Activated CD8-positive, alpha-beta memory T cell treated with anti-CD3 and anti-CD28 coated beads, Interleukin-2, amount 50 U/mL, for 24 hours (primary cell): ENCODE measurements around the gene SMIM7.

Experiments
- DNase-seq: peaks from one replicate; pipeline ENCODE4 v3.0.0-alpha.2; 2020; ENCODE audit errors: extremely low read depth

Gene SMIM7

DNA sequence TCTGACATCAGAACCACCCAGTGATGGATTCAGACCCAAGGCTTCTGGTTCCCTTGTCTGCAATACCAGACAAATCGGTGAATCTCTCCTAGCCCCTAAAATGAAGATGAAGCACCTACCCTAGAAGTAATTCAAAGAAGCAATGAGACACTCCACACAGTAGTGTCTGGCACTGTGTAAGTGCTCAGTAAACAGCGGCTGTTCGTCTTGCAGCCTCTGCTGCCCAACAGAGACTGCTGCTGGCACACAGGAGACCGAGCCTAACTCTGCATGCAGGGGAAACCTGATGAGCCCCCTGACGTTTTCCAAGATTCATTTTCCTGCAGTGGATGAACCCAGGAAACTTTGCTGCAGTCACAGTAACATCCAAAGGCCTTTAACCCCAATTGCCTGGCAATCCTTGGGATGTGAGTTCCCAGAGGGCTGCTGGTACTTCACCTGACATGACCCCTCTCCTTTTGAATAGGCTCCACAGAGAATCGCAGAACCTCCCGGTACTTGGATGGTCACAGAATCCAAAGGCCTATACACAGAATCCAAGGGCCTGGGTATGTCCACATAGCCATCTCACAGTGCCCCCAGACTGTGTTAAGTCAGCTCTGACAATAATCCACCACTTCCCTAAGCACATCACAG, 38.7 kb downstream of the SMIM7 start:
- no peak for DNase-seq

DNA sequence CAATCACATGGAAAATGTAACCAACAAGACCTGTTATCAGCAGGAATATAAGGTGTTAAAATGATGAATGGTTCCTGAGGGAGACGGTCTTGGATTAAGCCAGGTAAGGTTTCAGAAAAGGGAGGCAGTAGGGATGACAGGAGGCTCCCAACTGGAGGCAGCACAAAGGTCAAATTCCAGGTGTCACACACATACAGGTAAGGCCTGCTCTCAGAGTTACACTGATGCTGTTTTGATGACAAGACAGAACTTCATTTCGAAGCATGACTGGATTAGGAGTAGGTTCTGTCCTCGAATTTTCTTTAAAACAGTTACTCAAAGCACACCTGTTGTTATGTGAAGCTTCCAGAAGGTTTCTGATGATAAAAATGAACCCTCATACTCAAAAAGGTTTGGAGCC, 39.4 kb downstream of the SMIM7 start:
- DNase-seq = no peak

DNA sequence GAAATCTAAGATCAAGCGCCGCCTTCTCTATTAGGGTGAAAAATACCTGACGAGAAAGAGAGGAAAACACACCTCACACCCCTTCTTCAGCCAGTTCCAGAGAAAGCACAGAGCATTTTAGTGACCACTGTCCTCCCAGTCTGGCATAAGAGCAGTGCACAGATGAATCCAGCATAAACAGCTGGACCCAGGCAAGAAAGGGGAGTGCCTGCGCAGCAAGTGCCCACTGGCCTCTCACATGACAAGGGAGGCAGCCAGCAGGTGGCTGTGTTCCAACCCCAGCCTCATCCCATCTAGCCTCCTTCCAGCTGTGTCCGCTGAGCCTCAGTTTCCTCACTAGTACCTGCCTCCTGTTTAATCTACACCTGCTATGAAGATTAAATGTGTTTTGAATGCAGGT, 39.9 kb downstream of the SMIM7 start:
- DNase-seq = no peak

DNA sequence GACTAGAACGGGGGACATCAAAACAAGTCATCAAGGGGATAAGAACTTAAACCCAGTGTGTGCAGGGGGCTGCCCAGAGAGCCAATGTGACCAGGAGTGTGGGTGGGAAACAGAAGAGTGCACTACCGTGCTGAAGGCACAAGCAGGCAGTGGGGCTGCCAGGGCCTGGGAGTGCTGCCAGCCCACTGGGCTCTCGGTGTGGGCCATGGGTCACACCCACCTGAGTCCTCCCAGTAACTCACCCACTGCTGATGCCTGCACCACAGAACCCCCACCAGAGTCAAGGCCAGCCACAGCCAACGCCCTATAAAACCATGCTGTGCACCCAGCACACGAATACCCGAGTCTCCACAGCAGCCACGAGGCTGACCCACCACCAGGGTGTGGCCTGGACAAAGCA, 40.5 kb downstream of the SMIM7 start:
- no peak for DNase-seq

DNA sequence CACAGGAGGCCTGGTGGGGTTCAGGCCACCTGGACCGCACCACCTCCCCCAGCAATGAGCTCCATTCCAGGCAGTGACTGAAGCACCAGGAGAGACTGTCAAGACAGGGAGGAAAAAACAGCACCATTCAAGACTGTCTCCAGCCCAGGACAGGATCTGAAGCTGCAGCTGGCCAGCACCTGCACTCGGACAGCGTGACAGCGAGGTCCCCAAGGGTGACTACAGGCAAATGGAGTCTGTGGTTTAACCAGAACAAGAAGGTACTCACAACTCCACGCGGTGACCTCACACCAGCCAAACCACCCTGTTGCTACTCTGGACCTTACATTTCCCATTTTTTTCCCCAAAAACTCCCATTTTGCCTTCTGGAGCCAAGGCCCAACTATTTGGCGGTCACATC, 41.7 kb downstream of the SMIM7 start:
- DNase-seq = no peak

DNA sequence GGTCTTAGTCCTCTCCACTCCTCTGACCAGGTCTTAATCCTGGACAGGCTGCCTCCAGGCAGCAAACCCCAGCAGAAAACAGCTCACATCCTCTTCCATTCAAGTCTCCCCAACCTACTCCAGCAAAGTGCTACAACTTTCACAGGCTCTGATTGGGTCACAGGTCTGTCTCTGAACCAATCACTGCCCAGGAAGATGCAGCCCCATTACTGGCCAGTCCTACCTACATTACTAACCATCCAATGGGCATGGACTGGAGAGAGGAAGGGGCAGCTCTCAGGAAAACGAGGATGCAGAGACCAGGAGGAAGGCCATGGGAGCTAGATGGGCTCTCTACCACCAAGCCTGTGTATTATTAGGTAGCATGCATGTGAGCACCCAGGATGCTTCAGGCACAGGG, 44.1 kb downstream of the SMIM7 start:
- no peak for DNase-seq

DNA sequence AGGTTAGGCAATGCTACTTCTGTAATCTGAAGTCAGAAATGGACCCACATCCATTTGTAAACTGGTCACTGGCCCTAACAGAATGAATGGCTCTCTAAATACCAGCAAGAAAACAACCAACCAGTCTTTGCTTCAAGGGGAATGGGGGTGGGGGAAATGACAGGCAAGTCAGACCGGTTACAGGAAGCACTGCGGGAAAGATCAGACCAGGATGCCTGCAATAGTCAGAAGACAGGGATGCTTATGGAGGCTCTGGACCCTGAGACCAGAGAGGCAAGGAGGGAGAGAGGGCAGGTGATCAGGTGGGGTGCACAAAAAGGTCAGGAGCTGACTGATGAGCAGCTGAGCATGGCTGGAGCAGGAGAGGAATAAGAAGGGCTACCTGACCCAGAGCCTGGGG, 45.0 kb downstream of the SMIM7 start:
- DNase-seq = no peak

DNA sequence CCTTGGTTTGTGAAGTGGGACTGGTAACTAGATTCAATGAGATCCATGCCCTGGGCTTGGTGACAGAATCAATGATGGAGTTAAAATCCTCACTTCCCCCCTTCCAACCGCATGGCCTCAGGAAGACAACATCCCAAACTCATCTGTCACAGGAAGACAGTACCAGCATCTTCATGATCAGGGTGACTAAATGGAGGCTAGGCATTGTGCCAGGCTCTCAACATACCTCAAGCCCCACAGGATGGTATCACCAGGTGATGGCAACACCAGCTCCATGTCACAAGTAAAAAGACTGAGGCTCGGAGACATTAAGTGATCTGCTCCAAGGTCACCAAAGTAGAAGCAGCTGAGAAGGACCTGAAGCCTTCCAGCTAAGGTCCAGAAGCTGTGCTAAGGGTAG, 46.1 kb downstream of the SMIM7 start:
- DNase-seq = no peak

DNA sequence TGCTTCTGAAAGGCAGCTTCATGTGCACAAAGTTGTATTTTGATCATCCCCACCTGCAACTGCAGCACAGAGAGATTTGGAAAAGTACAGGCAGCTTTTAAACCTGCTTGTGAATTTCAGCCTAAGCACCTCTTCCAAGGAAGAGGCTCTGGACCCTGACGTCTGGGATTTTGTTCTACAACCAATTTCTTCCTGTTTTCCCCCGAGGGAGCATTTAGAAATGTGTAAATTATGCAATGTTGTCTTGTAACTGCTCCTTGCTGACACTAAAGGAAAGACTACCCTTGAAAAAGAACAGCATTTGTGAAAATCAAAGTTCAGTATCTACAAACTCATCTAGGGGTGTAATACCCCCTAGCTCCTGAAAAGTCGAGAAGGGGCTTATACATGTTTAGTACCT, 47.3 kb downstream of the SMIM7 start:
- DNase-seq = no peak

DNA sequence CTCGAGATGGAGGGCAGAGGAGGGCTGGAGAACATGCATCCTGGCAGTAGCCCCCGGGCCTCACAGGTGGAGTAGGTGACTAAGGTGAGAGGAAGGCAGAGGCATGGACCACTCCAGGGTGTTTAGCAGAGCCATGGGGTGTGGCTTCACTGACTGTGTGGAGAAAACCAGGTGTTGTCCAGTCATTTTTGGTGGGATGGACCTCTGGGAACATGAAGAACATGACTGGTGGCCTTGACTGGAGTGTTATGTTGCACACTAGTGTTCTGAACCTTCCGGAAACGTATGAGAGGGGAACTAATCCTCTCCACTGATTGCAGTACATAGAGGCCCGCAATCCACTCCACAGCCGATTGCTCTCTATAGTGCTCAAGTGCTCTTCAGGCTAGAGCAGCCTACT, 48.8 kb downstream of the SMIM7 start:
- DNase-seq = no peak

DNA sequence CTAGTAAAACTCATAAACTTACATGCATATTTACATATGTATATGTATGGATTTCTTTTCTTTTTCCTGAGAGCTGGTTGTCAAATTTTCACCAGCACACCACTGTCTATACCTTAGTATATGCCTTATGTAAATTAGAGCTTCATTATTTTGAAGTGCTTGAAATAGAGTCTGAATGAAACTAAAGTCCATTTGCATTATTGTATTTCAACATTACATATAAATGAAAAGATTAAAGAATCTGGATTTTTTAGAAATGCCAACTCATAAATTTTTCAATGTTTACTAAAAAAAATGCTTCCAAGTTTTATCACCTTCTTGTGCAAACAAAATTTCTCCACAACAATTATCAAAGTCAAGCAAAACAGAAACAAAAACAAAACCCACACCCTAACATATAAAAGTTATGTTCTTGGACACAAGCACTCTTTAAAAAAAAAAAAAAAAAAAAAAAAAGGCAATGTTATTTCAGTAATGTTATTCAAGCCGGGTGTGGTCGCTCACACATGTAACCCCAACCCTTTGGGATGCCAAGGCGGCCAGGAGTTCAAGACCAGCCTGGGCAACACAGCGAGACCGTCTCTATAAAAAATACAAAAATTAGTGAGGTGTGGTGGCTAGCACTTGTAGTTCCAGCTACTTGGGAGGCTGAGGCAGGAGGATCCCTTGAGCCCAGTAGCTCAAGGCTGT, 50.3 kb downstream of the SMIM7 start:
- DNase-seq = no peak

DNA sequence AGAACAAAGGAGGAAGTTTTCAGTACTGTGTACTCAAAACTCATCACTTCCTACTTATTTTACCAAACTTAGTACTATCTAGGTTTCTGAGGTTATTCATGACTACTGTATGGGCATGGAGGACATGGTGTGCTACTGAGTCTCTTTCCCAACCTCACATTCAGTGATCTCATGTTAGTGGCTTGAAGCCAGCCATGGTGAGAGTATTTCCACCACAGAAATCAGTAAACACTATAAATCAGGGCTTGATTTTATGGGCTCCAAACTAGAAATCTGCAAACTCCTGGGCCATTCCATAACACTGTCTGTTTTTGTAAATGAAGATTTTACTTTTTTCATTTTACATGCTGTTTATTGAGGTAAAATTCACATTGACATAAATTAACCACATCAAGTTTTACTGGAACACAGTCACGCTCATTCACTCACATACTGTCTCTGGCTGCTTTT, 51.6 kb downstream of the SMIM7 start:
- DNase-seq = no peak

DNA sequence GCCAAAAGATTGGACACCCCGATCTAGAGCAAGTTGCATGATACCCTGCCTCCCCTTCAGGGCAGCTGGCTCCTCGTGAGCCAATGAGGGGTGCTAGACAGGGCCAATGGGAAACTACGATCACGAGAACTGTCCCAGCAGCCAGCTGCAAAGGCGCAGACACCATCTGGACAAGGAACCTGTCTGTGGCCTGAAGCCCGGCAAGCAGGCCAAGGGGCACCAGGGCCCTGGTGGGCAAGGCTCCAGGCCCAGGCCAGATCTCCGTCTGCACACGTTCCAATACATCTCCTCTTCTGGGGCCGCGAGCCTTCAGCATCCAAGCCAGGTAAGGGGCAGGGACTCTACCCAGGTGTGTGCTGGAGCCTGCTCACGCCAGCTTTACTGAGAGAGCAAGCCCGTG, 52.1 kb downstream of the SMIM7 start:
- no peak for DNase-seq

DNA sequence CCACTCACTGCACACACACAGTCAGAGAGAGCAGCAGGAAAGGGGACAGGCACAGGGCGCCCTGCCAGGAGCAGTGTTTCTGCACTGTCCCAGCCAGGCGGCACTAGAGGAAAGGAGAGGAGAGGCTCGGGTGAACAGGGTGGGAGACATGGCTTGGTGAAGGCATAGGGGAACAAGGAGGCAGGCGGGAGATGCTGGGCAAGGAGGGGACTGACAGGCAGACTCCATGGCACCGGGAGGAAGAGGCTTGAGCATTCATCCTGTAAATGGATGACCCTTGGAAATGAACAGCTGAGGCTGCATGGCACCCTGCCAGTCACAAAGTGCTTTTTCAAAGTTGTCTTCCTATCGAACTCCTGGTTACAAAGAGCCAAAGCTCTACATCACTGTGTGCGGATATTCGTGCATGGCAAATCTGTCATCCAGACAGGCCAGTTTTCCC, 54.4 kb downstream of the SMIM7 start:
- DNase-seq = no peak

DNA sequence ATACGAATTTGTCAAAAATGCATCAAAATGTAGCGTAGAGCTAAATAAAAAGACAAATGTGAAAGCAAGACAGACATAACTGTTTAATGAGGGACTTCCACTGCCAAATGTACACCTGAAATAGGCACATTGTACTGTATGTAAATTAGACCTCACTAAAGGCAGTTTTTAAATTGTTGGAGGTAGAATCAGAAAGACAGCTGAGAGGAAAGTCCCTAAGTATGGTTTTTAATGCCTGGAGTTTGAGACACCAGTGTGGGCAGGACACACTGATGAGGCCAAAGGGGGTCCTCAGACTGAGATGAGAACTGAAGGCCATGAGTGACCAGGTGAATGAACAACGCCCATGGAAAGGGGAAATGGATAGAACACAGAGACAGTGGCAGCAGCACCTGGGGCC, 54.8 kb downstream of the SMIM7 start:
- no peak for DNase-seq

DNA sequence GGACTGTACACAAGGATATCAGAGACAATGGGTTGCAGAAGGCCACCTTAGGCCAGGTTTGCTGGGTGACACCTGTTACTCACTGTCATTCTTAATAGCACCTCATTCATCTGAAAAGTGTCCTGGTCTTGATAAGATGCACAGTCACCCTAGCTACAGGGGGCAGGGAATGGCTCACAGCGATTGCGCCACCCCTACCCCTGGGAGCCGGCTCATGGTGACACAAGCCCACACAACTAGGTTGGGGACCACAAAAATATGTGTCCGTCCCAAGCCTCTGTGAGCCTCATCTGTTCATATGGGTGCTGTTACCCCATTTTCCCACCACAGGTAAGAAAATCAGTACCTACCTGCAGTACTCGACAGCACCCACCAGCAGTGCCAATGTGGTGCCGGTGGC, 55.3 kb downstream of the SMIM7 start:
- DNase-seq = no peak

DNA sequence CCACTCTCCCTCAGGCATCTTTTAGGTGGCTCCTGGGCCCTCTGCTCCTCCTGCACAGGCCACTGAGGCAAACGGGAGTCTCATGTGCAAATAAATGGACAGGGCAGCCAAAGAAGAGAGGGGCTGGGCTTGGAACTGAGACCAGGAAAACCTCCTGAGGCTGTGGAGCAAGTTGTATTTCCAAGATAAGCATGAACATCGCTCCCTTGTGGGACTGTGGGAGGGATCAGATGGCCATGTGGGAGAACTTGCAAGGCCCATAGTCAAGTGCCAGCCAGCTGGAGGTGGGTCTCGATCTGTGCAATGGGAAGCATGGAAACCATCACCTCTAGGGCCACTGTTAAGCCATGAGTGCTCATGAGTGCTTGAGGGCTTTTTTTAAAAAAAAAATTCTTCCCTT, 56.9 kb downstream of the SMIM7 start:
- no peak for DNase-seq

DNA sequence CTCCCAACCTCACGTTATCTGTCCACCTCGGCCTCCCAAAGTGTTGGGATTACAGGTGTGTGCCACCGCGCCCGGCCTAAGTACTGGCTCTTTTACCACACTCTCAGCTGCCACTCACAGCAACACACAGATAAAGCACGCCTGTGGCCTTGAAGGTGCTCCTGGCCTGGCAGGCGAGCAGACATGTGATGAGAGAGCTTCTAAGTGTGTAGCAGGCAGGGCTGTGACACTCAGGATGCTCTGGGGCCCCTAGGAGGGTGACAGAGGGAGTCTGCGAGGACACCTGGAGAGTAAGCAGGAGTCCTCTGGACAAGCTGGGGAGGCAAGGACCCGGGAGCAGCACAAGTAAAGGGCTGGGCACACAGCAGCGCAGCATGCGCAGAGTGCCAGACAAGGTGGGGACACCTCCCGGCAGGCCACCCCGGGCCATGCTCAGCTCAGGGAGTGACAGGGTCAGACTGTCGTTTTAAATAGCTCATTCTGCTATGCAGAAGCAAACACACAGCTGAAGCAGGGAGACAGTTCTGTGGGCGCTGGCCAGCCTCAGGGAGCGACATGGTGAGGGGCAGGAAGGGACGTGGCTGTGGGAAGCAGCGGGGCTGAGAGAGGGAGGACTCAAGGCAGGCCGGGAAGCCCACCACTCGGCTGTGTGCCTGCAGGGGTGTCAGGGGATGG, 58.4 kb downstream of the SMIM7 start:
- DNase-seq = no peak

DNA sequence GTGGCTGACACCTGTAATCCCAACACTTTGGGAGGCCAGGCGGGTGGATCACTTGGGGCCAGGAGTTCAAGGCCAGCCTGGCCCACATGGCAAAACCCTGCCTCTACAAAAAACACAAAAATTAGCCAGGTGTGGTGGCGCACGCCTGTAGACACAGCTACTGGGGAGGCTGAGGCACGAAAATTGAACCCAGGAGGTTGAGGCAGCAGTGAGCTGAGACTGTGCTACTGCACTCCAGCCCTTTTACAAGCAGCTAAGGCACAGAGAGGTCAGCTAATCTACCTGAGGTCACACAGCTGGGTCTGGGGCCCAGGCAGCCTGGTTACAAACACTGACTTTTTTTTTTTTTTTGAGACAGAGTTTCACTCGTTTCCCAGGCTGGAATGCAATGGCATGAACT, 59.1 kb downstream of the SMIM7 start:
- no peak for DNase-seq

DNA sequence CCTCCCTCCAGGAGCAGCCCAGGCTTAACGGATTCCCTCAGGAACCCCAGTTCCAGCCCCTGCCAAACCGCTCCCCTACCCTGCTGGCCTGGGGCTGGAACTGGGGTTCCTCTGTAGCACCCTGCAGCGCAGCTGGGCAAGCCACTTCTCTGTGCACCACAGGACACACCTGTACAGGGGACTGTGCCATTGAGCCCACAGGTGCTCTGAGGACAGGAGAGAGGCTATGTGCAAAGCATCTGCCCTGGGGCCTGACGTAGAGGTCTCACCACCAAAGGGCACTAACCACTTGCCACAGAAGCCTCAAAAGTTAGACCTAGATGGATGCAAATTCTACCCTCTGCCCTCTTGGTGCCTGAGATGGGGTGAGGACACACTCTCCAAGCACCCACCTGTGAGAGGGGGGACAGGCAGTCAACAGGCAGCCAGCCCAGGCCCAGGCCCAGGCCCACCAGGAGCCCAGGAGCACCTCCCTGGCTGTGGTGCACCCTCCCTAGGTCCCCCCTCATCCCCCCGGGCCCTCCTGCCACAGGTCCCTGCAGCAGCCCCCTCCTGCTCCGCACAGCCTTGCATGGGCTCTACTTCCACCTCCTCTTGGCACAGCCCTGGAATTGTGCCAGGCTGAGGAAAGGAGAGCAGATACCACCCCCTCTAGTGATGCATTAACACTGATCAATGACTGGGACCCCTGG, 60.1 kb downstream of the SMIM7 start:
- no peak for DNase-seq

DNA sequence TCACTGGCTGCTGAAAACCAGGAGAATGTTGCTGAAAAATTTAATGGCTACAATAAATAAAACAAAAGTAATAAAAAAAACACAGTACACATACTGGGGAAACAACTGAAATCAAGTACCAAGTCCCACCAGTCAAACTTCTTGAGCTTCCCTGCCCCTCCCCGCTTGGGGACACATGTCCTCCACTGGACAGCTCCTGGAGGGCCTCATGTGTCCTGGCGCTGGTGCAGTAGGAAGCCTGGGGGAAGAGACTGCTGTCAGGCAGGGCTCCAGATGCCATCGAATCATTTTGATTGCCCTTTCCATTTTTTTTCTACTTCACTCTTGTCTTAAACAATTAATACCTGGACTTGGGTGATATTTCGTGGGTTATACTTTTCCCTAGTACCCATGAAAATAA, 61.1 kb downstream of the SMIM7 start:
- DNase-seq = no peak

DNA sequence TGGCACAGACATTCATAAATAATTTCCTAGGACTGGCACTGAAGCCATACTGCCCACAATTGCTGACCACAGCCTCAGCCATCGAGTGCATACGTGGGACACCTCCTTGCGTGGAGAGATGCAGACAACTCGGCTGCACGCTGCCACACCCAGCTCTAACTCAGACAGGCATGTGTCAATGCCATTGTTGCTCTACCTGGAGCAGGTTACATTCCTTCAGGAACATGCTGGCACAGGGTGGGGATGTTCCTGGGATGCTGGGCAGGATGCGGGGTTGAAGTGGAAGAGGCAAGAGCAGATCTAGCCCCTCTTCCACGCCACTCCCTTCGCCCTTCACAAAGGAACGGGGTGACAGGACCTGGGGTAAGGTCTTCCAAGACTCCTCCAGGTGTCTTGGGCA, 63.5 kb downstream of the SMIM7 start:
- DNase-seq = no peak
